ENCODE data around the gene ADAM23. TPM values are rescaled to one million over a fixed set of nuclear protein-coding genes. Genes with fewer than 3 reads are reported as not detected.

Gene ADAM23
- polyA plus RNA-seq, 2 of the 4 experiments (the other 2 are of a cell fraction), result 6.1 to 7.8 TPM

GRCh38 chr2:206457188-206457634 is 13.9 kb downstream of the ADAM23 start:
- CTCF ChIA-PET, result interaction anchor here (1.2 kb wide), 1 partner anchor 23 kb away, joined by 3 read pairs; no protein-coding TSS in a partner anchor

GRCh38 chr2:206462240-206462854 is 19.0 kb downstream of the ADAM23 start:
- H3K9me3 ChIP-seq, result no peaks in the 10 kb centered on the region
- POLR2A ChIA-PET, result no interaction called here
- H3K4me1 ChIP-seq, result no peaks in the 10 kb centered on the region
- no peak for ATAC-seq
- FAIRE-seq, result no peak
- 34% methylated on average over 6 of the region's 6 CpGs for WGBS (ENCODE audit: missing lambda C conversion rate)
- H3K4me2 ChIP-seq, result no peak overlapping the region
- DNase-seq (ENCODE audit: low read depth in 1 of 2, low spot score in 1 of 2), result no peak
- H3K4me3 ChIP-seq, result no peak overlapping the region
- no peak overlapping the region for H3K27ac ChIP-seq
- CTCF ChIA-PET, result interaction anchor here (0.8 kb wide), 1 partner anchor 10 kb away, joined by 3 read pairs; no protein-coding TSS in a partner anchor
- TF ChIP-seq CTCF (IDR thresholded peaks at IDR 0.05), result no peak

More at GRCh38 chr2:206457188-206457634, 13.9 kb downstream of the ADAM23 start:
- Histone ChIP-seq H3K4me1 (no peaks in the 10 kb centered on the region), H3K27ac (no peak overlapping the region), H3K4me2 (no peak overlapping the region), H3K9me3 (no peaks in the 10 kb centered on the region), H3K4me3 (no peak overlapping the region)
- ATAC-seq (no peak), DNase-seq (ENCODE audit: low read depth in 1 of 2, low spot score in 1 of 2) (no peak), FAIRE-seq (no peak)
- TF ChIP-seq SREBF2 (IDR thresholded peaks at IDR 0.05) (no peak), ATOH8 (CRISPR knock-in tag; IDR thresholded peaks at IDR 0.05; ENCODE audit: low read depth) (no peak), FOSL2 (IDR thresholded peaks at IDR 0.05) (no peak), FOSL2 (CRISPR knock-in tag; IDR thresholded peaks at IDR 0.05) (no peak), USF2 (IDR thresholded peaks at IDR 0.05) (no peak), POLR2AphosphoS2 (conservative IDR thresholded peaks at IDR 0.05; ENCODE audit: low read length) (no peak), E2F6 (IDR thresholded peaks at IDR 0.05; ENCODE audit: borderline replicate concordance, low read depth) (no peak), CBX8 (IDR thresholded peaks at IDR 0.05) (no peak), RNF2 (IDR thresholded peaks at IDR 0.05; ENCODE audit: borderline replicate concordance, low read depth) (no peak), GATA3 (IDR thresholded peaks at IDR 0.05; ENCODE audit: borderline replicate concordance) (no peak), EHMT2 (IDR thresholded peaks at IDR 0.05; ENCODE audit: low read depth) (no peak), HDAC2 (IDR thresholded peaks at IDR 0.05) (no peak), HOXB13 (CRISPR knock-in tag; IDR thresholded peaks at IDR 0.05; ENCODE audit: low read depth) (no peak), CBX2 (IDR thresholded peaks at IDR 0.05; ENCODE audit: borderline replicate concordance, low read depth) (no peak), JUNB (IDR thresholded peaks at IDR 0.05) (no peak)
- WGBS (ENCODE audit: missing lambda C conversion rate), result 37% methylated on average over 2 of the region's 2 CpGs
- POLR2A ChIA-PET, result no interaction called here

- Histone ChIP-seq H3K9me3 (no peaks in the 10 kb centered on the region), H3K4me1 (no peaks in the 10 kb centered on the region), H3K27ac (no peak overlapping the region), H3K4me2 (no peak overlapping the region), H3K4me3 (no peak overlapping the region)
- FAIRE-seq (no peak), ATAC-seq (no peak), DNase-seq (ENCODE audit: low read depth in 1 of 2, low spot score in 1 of 2) (no peak)
- CTCF ChIA-PET, result no interaction called here
- no peak for TF ChIP-seq CBX2 (IDR thresholded peaks at IDR 0.05; ENCODE audit: borderline replicate concordance, low read depth)
- POLR2A ChIA-PET, result no interaction called here
- WGBS (ENCODE audit: missing lambda C conversion rate), result 33% methylated on average over 5 of the region's 5 CpGs
Measured at GRCh38 chr2:206463685-206464084, 20.4 kb downstream of the ADAM23 start.

GRCh38 chr2:206464597-206464996 is 21.3 kb downstream of the ADAM23 start:
- ChIA-PET CTCF (no interaction called here), POLR2A (no interaction called here)
- FAIRE-seq (no peak), DNase-seq (ENCODE audit: low read depth in 1 of 2, low spot score in 1 of 2) (no peak), ATAC-seq (no peak)
- Histone ChIP-seq H3K4me3 (no peak overlapping the region), H3K4me2 (no peak overlapping the region), H3K9me3 (no peaks in the 10 kb centered on the region), H3K27ac (no peak overlapping the region), H3K4me1 (no peaks in the 10 kb centered on the region)
- WGBS (ENCODE audit: missing lambda C conversion rate), result 67% methylated on average over 2 of the region's 2 CpGs
- no peak for TF ChIP-seq ZFP36 (IDR thresholded peaks at IDR 0.05; ENCODE audit: borderline replicate concordance, partially characterized antibody)
- no peak for TF ChIP-seq BHLHE40 (IDR thresholded peaks at IDR 0.05; ENCODE audit: low read depth, low read length)
- no peak for TF ChIP-seq REST (IDR thresholded peaks at IDR 0.05)
- no peak for TF ChIP-seq GATA3 (IDR thresholded peaks at IDR 0.05; ENCODE audit: borderline replicate concordance)
- TF ChIP-seq HOXA7 (CRISPR knock-in tag; IDR thresholded peaks at IDR 0.05), result no peak
- TF ChIP-seq CEBPB (IDR thresholded peaks at IDR 0.05), result no peak
- TF ChIP-seq FOSL2 (IDR thresholded peaks at IDR 0.05), result no peak
- TF ChIP-seq FOSL2 (CRISPR knock-in tag; IDR thresholded peaks at IDR 0.05), result no peak
- no peak for TF ChIP-seq RCOR1 (IDR thresholded peaks at IDR 0.05; ENCODE audit: low read depth, low read length)
- TF ChIP-seq TP53 (CRISPR knock-in tag; IDR thresholded peaks at IDR 0.05), result no peak
- TF ChIP-seq SREBF2 (IDR thresholded peaks at IDR 0.05), result no peak

Data from A549 (cell line).